Fibroblast of mammary gland (primary cell): ENCODE data around the gene NCLN.

ENCODE experiments used
- DNase-seq: peaks from one replicate; pipeline ENCODE4 v3.0.0-alpha.2; 2010; ENCODE audit warnings: low read depth
- H3K4me3 ChIP-seq: 2 replicates; pipeline ENCODE4 v1.5.1; 2011; ENCODE audit warnings: low read depth, mild to moderate bottlenecking, low read length, moderate library complexity; ENCODE audit not compliant: control insufficient read depth
- TF ChIP-seq, protein P1 (sequence below): conservative IDR thresholded peaks from 2 replicates; pipeline ENCODE4 v1.5.1; 2011; ENCODE audit warnings: low read depth, low read length, inconsistent platforms; ENCODE audit not compliant: control insufficient read depth, insufficient read depth

The NCLN gene

DNA sequence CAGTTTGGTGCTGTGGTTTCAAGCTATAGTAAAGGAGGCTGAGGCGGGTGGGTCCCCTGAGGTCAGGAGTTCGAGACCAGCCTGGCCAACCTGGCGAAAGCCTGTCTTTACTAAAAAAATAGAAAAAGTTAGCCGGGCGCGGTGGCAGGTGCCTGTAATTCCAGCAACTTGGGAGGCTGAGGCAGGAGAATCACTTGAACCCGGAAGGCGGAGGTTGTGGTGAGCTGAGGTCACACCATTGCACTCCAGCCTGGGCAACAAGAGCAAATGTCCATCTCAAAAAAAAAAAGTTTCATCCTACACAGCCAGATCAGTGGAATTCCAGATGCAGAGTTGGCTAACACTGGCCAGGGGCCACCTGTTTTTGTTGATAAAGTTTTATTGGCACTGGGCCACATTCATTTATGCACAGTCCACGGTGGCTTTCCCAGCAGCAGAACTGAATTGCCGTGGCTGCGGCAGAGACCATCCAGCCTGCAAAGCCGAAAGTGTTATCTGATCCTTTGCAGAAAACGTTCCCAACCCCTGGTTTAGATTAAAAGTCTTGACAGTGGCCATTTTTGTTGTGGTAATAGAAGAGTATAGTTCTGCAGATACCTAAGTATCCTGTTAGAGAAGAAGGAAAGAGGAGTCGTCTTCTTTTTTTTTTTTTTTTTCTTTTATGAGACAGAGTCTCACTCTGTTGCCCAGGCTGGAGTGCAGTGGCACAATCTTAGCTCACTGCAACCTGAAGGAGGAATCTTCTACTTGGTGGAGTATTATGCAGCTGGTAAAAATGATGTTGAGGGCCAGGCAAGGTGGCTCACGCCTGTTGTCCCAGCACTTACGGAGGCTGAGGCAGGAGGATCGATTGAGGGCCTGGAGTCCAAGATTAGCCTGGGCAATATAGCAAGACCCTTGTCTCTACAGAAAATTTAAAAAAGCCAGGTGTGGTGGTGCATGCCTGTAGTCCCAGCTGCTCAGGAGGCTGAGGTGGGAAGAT, 8.7 kb downstream of the NCLN start:
- DNase-seq: no peak
- TF ChIP-seq, protein P1, sequence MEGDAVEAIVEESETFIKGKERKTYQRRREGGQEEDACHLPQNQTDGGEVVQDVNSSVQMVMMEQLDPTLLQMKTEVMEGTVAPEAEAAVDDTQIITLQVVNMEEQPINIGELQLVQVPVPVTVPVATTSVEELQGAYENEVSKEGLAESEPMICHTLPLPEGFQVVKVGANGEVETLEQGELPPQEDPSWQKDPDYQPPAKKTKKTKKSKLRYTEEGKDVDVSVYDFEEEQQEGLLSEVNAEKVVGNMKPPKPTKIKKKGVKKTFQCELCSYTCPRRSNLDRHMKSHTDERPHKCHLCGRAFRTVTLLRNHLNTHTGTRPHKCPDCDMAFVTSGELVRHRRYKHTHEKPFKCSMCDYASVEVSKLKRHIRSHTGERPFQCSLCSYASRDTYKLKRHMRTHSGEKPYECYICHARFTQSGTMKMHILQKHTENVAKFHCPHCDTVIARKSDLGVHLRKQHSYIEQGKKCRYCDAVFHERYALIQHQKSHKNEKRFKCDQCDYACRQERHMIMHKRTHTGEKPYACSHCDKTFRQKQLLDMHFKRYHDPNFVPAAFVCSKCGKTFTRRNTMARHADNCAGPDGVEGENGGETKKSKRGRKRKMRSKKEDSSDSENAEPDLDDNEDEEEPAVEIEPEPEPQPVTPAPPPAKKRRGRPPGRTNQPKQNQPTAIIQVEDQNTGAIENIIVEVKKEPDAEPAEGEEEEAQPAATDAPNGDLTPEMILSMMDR: no peak
- H3K4me3 ChIP-seq: no peak overlapping the region

DNA sequence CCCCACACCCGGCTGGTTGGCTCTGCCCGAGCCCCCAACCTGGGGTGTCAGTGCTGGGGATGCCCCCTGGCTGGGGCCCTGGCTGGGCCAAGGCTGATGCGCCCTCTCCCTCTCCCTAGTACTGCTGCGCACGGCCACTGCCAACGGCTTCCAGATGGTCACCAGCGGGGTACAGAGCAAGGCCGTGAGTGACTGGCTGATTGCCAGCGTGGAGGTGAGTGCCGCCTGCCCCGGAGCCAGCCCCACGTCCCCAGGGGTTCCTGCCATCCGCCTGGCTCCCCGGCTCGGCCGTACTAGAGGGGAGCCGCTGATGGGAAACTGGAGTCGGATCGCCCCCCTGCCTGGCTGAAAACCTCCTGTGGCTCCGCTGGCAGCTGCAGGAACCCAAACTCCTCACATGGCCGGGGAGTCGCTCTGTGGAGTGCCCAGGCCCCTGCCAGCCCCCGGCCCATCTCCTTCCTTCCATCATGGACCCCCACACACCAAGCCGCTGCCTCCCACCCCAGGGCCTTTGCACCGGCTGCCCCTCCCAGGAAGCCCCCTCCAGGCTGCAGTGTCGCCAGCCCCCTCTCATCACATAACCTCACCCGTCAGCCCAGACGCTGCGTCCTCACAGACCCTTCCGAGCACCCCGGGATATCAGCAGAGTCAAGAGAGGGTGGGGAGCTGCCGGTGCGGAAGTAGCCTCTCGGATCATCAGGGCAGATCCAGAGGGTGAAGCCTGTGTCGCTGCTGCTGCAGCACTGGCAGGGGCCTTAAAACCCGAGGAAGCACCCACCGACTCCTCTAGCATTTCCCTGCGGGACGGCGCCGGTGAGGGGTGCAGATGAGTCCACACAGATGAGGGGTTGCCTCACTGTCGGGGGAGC, 10.6 kb downstream of the NCLN start:
- no peak overlapping the region for H3K4me3 ChIP-seq
- no peak for DNase-seq
- TF ChIP-seq, protein P1: no peak

DNA sequence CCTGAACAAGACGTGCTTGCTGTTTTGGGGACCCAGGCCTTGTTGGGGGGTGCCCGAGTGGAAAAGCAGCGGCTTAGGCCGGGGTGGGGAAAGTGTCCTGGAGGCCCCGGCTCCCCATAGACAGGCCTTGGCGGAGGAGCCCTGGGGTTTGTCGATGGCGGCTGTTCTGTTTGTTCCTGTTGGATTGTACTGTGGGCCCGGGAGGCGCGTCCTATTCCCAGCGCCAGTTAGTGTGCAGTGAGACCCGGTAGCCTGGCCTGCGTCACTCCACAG, 11.1 kb downstream of the NCLN start:
- DNase-seq: no peak
- no peak overlapping the region for H3K4me3 ChIP-seq
- TF ChIP-seq, protein P1: no peak

DNA sequence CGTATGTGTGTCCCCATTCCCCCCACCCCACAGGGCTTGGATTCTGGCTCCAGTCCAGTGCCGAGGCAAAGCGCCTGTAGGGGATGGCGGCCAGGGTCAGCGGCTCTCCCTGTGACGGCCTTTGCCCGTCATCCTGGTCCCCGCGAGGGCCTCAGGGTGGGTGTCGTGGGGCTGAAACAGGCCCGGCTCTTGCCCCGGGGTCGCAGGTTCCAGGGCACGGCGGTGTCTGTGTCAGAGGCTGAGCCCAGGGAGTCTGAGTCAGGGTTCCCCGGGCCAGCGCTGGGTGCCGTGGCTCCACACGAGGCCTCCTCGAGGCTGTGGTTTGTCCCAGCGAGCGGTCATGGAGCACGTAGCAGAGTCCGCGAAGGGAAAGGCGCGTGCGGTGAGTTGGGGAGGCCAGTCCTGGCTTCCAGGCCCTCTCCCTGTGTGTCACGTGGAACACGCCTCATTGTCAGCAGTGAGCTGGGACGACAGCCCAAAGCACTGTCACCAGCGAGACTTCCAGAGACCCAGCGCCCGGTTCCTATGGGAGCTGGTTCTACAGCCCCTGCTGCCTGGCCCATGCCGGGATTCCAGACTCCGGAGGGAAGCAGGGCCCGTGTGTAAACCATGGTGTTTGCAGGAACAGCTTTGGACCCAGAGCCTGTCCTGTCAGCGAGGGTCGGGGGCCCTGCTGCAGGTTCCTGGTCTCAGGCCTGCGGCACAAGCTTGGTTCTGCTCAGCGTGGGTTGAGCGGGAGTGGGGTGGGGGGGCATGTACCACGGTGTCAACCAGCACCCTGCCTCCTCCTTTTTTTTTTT, 13.4 kb downstream of the NCLN start:
- TF ChIP-seq, protein P1: no peak

DNA sequence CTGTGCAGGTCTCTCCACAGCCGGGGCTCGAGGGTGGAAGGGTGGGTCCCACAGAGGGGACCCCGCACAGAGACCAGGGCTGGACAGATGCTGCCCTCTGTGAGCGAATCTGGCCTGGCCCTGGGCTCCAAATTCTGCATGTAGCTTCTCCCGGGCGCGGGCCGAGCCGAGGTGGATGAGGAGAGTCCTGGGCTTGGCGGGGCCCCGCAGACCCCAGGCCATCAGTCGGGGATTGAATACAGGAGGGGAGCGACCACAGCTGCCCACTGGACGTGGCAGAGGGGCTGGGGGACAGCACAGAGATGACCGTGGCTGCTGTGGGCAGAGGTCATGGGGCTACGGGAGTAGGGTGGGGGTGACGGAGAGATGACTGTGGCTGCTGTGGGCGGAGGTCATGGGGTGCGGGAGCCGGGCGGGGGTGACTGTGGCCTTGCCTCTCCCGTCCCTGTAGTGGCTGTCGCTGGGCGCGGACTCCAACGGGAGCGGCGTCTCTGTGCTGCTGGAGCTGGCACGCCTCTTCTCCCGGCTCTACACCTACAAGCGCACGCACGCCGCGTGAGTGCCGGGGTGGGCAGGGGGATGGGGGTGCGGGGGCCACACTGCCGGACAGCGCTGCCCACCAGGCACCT, 15.5 kb downstream of the NCLN start:
- H3K4me3 ChIP-seq: no peak overlapping the region
- TF ChIP-seq, protein P1: no peak

More for the DNA sequence above, 13.4 kb downstream of the NCLN start:
- no peak overlapping the region for H3K4me3 ChIP-seq
- no peak for DNase-seq

DNA sequence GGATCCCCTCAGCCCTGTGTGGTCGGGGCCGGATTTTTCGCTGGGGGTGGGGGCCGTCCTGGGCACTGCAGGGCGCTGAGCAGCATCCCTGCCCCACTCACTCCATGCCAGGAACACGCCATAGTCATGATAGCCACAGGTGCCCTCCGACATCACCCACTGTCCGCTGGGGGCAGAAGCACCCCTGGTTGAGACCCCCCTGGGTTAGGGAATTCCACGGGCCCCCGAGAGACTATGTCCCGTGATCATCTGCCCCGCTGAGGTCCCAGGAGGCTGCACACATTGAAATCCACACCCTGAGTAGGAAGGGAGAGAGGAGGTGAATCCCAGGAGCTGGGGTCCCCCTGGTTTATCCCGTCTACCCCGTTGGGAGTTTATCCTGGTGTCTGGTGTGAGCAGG, 16.2 kb downstream of the NCLN start:
- H3K4me3 ChIP-seq: no peak overlapping the region
- no peak for DNase-seq
- TF ChIP-seq, protein P1: no peak

More for the DNA sequence above, 15.5 kb downstream of the NCLN start:
- no peak for DNase-seq
